Thyroid gland (tissue), 4 donors: ENCODE results near the gene CERKL. TPM values are rescaled to one million over a fixed set of nuclear protein-coding genes. Genes with fewer than 3 reads are reported as not detected.

Experiments used
- DNase-seq, 2 donors: peaks; one replicate each; pipeline ENCODE4 v3.0.0-alpha.2; 2019
- H3K27ac ChIP-seq, 3 donors: fragments of 200-600 bp; sonication (generic); 1 replicate in 2 of 3; 2 replicates in 1 of 3; pipeline ENCODE4 v1.5.1; 2016 to 2019; ENCODE audit warnings: mild to moderate bottlenecking in 1 of 3, moderate library complexity in 1 of 3
- H3K27me3 ChIP-seq: fragments of 200-600 bp; sonication (generic); one replicate; pipeline ENCODE4 v1.5.1; 2019
- H3K36me3 ChIP-seq, 2 donors: fragments of 200-600 bp; sonication (generic); one replicate each; pipeline ENCODE4 v1.5.1; 2016 to 2019
- H3K4me1 ChIP-seq, 2 donors: fragments of 200-600 bp; sonication (generic); one replicate each; pipeline ENCODE4 v1.5.1; 2017 to 2019
- H3K4me3 ChIP-seq, 3 donors: fragments of 200-600 bp; sonication (generic); replicated peaks in 1 of 3; 1 replicate in 2 of 3; 2 replicates in 1 of 3; pipeline ENCODE4 v1.5.1; 2016; ENCODE audit warnings: mild to moderate bottlenecking in 1 of 3
- H3K9me3 ChIP-seq: fragments of 200-600 bp; sonication (generic); one replicate; pipeline ENCODE4 v1.5.1; 2017
- POLR2A ChIP-seq, 2 donors: fragments of 450-650 bp; IDR thresholded peaks; one replicate each; pipeline ENCODE4 v1.6.1; 2017; ENCODE audit warnings: antibody characterized with exemption in 2 of 2, mild to moderate bottlenecking in 2 of 2, moderate library complexity in 1 of 2
- WGBS, 2 donors: methylation state at CpG; one replicate each; pipeline ENCODE4 v1.1.5; 2017; 5-methylcytosine and 5-hydroxymethylcytosine counted together
- intact Hi-C: fragments of 100-400 bp; cut with DNase I; formaldehyde crosslinking; loops from one replicate; pipeline ENCODE4 v1.15.1; 2023
- total RNA-seq, 4 donors: library from RNA; depleted of rRNA; stranded (reverse); fragments of >200 nt; gene quantifications; one replicate each; pipeline ENCODE4 v1.2.3, GENCODE V29; 2016
- TF ChIP-seq, protein P1 (sequence below), 6 experiments: fragments of 200-600 bp in 3 of 6; fragments of 450-650 bp in 3 of 6; sonication (generic) in 3 of 6; IDR thresholded peaks; one replicate each; pipeline ENCODE4 v1.5.1; 2016 to 2019; ENCODE audit warnings: antibody characterized with exemption in 6 of 6, mild to moderate bottlenecking in 2 of 6, inconsistent platforms in 1 of 6, moderate library complexity in 1 of 6

Gene CERKL
- total RNA-seq, 4 donors from 2014 or later: not detected

DNA sequence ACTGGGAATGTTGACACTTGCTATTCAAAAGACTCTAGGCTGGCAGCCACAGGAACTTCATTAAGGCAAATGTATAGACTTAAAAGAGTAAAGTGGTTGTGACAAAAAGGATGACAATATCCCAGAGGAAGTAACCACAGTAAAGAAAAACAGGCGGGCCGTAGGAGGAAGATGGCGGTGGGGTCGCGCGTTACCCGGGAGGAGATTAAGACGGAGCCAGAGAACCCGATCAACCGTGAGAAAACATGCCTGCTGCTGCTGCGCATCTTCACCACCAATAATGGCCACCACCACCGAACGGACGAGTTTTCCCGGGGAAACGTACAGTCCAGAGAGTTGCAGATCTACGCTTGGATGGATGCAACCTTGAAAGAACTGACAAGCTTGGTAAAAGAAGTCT is 37.4 kb upstream of the CERKL start:
- Histone ChIP-seq H3K9me3 (no peaks in the 10 kb centered on the region), H3K4me1 (no peaks in the 10 kb centered on the region), H3K27me3 (no peaks in the 10 kb centered on the region), H3K27ac (no peak overlapping the region), H3K36me3 (no peaks in the 10 kb centered on the region), H3K4me3 (no peak overlapping the region)
- no peak for TF ChIP-seq POLR2A (IDR thresholded peaks at IDR 0.05)
- TF ChIP-seq, protein P1, sequence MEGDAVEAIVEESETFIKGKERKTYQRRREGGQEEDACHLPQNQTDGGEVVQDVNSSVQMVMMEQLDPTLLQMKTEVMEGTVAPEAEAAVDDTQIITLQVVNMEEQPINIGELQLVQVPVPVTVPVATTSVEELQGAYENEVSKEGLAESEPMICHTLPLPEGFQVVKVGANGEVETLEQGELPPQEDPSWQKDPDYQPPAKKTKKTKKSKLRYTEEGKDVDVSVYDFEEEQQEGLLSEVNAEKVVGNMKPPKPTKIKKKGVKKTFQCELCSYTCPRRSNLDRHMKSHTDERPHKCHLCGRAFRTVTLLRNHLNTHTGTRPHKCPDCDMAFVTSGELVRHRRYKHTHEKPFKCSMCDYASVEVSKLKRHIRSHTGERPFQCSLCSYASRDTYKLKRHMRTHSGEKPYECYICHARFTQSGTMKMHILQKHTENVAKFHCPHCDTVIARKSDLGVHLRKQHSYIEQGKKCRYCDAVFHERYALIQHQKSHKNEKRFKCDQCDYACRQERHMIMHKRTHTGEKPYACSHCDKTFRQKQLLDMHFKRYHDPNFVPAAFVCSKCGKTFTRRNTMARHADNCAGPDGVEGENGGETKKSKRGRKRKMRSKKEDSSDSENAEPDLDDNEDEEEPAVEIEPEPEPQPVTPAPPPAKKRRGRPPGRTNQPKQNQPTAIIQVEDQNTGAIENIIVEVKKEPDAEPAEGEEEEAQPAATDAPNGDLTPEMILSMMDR (IDR thresholded peaks at IDR 0.05): no peak
- DNase-seq: no peak
- 90 to 91% methylated on average over 17 of the region's 17 CpGs for WGBS, 2 donors
- intact Hi-C loops: no loop called here

DNA sequence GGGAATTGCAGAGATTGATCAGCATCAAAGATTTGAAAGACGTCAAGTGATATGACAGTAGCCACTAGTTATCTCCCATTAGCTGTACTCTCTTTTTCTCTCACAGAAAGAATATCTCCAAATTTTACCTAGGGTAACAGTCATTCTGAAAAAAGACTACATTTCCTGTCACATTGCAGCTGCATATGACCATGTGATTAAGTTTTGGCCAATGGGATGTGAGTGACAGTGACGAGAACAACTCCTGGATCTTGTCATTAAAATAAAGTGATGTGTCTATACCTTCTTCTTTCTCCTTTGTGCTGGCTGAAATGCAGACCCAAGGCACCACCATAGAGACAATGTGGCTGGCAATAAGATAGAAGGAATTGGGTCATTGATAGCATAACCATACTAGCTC is 34.0 kb upstream of the CERKL start:
- WGBS, 2 donors: 89 to 91% methylated on average over 2 of the region's 2 CpGs
- intact Hi-C loops: no loop called here
- DNase-seq: no peak

DNA sequence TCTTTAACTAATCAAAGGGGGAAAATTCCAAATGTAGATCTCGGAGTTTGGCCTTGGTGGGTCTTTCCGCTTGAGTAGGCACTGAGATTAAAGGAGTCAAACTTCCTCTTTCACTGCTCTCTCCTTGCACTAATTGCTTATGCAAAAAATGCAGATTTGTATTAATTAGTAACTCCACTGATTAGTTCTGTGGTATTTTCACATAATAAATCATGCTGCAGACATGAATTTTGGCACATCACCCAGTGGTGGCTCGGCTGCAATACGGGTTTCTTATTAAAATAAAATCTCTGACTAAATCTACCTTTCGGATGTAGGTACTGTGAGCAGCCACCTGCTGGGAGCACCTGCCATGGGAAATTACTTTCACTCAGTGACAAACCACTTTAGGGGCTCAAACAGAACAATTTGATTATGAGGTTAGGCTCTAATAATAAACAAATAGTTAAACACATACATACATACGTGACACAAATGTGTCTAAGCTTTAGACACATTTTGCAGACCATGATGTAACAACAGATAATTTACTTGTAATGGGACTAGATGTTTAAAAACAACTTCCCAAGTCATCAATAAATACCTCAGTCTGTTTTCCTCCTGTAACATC is 29.8 kb upstream of the CERKL start:
- H3K27ac ChIP-seq: no peak overlapping the region
- no peak overlapping the region for H3K4me3 ChIP-seq
- DNase-seq: no peak
- H3K27me3 ChIP-seq: peaks cover 25% of the 10 kb centered on the region
- no peaks in the 10 kb centered on the region for H3K9me3 ChIP-seq
- 48 to 55% methylated on average over 6 of the region's 6 CpGs for WGBS, 2 donors
- H3K4me1 ChIP-seq: peaks cover 12 to 14% of the 10 kb centered on the region in 2 donors
- H3K36me3 ChIP-seq: no peaks in the 10 kb centered on the region
- TF ChIP-seq POLR2A (IDR thresholded peaks at IDR 0.05): no peak
- TF ChIP-seq, protein P1 (IDR thresholded peaks at IDR 0.05): no peak
- intact Hi-C loops: no loop called here

More for the DNA sequence above, 34.0 kb upstream of the CERKL start:
- Histone ChIP-seq H3K27ac (no peak overlapping the region), H3K4me3 (no peak overlapping the region), H3K4me1 (no peaks in the 10 kb centered on the region), H3K36me3 (no peaks in the 10 kb centered on the region), H3K9me3 (no peaks in the 10 kb centered on the region), H3K27me3 (no peaks in the 10 kb centered on the region)
- TF ChIP-seq, protein P1 (IDR thresholded peaks at IDR 0.05): no peak
- no peak for TF ChIP-seq POLR2A (IDR thresholded peaks at IDR 0.05)

DNA sequence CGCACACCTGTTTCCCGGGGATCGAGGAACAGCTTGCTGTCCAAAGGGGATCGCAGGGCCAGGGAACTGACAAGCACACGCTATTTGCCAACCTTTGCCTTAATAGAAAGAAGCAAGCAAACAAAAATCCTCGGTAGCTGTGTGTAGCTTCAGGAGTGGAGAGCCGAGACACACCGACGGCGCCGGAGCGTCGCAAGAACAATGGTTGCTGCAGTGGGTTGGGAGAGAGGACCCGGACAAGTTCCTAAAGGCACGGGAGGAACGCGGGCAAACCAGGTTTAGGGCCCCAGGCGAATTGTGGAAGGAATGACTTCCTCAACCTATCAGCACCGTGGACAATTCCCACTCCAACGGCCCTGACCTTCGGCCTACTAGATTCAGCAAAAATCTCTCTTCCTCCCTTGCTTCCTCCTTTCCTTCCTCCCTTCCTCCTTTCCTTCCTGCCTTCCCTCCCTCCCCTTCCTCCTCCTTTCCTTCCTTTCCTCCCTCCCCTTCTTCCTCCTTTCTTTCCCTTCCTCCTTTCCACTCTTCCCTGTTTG is 28.3 kb upstream of the CERKL start:
- H3K9me3 ChIP-seq: no peaks in the 10 kb centered on the region
- no peak for DNase-seq
- H3K27me3 ChIP-seq: peaks cover 38% of the 10 kb centered on the region
- no peaks in the 10 kb centered on the region for H3K36me3 ChIP-seq
- H3K27ac ChIP-seq: no peak overlapping the region
- no peak overlapping the region for H3K4me3 ChIP-seq
- intact Hi-C loops: no loop called here
- peaks cover 12 to 20% of the 10 kb centered on the region in 2 donors for H3K4me1 ChIP-seq
- WGBS, 2 donors: 2 to 6% methylated on average over 21 of the region's 21 CpGs
- TF ChIP-seq POLR2A (IDR thresholded peaks at IDR 0.05): no peak
- TF ChIP-seq, protein P1 (IDR thresholded peaks at IDR 0.05): no peak

DNA sequence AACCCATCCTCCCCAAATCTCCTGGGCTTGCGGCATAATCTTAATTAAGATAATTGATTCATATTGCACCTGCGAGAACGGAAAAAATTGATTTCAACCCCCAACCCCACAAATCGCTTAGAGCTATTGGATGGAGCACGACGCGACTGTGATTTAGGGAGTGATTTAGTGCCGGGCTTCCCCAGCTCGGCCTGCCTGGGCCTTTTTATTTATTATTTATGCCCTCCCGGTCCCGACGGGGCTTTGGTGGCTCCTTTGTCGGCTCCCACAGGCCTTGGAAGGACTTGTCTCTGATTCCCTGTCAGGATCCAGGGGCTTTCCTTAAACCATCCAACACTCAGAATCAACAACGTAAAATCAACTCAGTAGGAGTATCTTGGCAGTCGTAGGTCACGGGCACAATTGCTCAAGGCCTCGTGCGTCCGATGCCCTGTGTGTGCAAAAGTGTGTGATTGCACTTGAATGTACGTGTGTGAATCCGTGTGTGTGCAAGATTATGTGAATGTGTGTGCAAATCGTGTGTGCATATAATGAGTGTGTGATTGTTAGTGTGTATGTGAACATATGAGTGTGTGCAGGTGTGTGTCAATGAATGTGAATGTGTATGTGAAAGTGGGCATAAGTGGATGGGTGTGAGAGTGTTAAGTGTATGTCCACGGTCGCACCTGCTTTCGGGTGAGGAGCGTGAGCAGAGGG is 27.7 kb upstream of the CERKL start:
- H3K36me3 ChIP-seq: no peaks in the 10 kb centered on the region
- TF ChIP-seq POLR2A (IDR thresholded peaks at IDR 0.05): no peak
- TF ChIP-seq, protein P1 (IDR thresholded peaks at IDR 0.05): no peak
- H3K27me3 ChIP-seq: peaks cover 40% of the 10 kb centered on the region
- peaks cover 12 to 21% of the 10 kb centered on the region in 2 donors for H3K4me1 ChIP-seq
- intact Hi-C loops: no loop called here
- H3K27ac ChIP-seq: no peak overlapping the region
- no peak overlapping the region for H3K4me3 ChIP-seq
- DNase-seq: no peak
- H3K9me3 ChIP-seq: no peaks in the 10 kb centered on the region
- 5 to 9% methylated on average over 26 of the region's 26 CpGs for WGBS, 2 donors
